ENCODE measurements around the gene SAP25. TPM values are rescaled to one million over a fixed set of nuclear protein-coding genes. Genes with fewer than 3 reads are reported as not detected.
"Not testable (repeated sequence)": the region's sequence is repeated elsewhere in the genome, so short reads cannot be mapped to it uniquely, and the experiment has no call there.

SAP25 gene
- total and polyA plus RNA-seq, 12 donors = 0.67 to 11.3 (median 1.6) TPM; not detected in 4

DNA sequence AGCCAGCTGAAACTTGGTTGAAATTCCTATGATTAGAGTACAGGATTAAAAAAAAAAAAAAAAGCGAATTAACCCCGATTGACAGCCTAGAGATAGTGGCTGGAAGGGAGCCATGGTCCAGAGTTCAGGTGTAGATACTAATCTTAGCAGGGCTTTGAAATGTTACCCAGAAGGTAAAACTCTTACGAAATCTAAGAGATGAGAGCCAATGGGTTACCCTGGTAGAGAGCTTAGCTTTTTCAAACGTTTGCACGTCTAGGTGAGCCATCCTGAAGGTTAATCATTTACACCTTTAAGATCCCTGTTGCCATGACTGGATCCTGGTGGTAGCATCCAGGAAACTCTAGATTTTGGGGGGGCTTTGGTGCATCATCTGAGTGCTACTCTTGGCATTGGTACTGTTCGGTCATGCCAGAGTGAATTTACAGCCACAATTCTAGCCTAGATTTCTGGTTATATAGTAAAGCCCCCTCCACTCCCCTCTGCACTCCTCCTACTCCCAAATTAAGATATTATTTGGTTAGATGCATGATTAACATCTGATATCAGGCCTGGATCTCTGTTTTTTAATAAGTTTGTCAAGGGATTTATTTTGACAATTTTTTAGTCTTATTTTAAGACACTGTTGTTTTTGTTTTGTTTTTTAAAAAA lies 33.5 kb downstream of the SAP25 start:
- H3K27ac ChIP-seq = peak overlapping the region in 4 of 5 donors; percentile 14 to 95 (median 66)

DNA sequence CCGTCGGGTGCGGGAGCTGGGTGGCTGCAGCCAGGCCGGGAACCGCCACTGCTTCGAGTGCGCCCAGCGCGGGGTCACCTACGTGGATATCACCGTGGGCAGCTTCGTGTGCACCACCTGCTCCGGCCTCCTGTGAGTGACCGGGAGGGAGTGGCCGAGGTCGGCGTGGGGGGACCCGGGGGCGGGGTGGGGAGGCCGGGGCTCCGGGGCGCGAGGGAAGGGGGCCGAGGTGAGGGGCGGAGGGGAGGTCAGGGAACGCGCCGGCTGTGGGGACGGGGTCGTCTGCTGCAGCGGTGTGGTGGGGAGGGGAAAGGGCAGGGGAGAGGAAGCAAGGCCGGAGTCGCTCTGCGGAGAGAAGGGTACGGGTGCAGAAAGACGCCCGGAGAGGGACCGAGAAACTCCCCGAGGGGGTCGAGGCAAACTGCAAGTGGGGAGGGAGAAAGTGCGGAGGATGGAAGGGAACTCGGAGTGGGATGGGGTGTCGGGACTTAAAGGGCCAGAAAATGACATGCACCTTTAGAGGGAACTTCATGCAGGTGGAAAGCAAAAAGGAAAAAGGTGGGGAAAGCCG lies 34.2 kb downstream of the SAP25 start:
- DNase-seq = peak in 3 of 7 donors; percentile 23 to 52 (median 46)
- Histone ChIP-seq H3K9me3 (replicated peaks in 1 of 3) (no peaks in the 10 kb centered on the region), H3K36me3 (replicated peaks in 1 of 2) (no peaks in the 10 kb centered on the region), H3K27me3 (no peaks in the 10 kb centered on the region), H3K27ac (peak overlapping the region; percentile 41 to 95 (median 54)), H3K4me1 (replicated peaks in 1 of 2) (peaks cover 41 to 51% of the 10 kb centered on the region in 2 donors), H3K4me3 (peak overlapping the region; percentile 18 to 96 (median 59))
- TF ChIP-seq POLR2A (IDR thresholded peaks at IDR 0.05) = no peak
- TF ChIP-seq, protein P1, sequence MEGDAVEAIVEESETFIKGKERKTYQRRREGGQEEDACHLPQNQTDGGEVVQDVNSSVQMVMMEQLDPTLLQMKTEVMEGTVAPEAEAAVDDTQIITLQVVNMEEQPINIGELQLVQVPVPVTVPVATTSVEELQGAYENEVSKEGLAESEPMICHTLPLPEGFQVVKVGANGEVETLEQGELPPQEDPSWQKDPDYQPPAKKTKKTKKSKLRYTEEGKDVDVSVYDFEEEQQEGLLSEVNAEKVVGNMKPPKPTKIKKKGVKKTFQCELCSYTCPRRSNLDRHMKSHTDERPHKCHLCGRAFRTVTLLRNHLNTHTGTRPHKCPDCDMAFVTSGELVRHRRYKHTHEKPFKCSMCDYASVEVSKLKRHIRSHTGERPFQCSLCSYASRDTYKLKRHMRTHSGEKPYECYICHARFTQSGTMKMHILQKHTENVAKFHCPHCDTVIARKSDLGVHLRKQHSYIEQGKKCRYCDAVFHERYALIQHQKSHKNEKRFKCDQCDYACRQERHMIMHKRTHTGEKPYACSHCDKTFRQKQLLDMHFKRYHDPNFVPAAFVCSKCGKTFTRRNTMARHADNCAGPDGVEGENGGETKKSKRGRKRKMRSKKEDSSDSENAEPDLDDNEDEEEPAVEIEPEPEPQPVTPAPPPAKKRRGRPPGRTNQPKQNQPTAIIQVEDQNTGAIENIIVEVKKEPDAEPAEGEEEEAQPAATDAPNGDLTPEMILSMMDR (IDR thresholded peaks at IDR 0.05) = no peak
- intact Hi-C loops (cut with DNase I) = loop anchor here in 1 of 2 donors (10.0 kb wide), 1 partner anchor 55 kb away; no protein-coding TSS in a partner anchor
- WGBS, 4 donors = 0 to 1% (median 0%) methylated on average over 16 to 44 of the region's 44 CpGs

More for the DNA sequence above, 33.5 kb downstream of the SAP25 start:
- intact Hi-C loops (cut with DNase I) = no loop called here
- no peaks in the 10 kb centered on the region for H3K36me3 ChIP-seq (replicated peaks in 1 of 2)
- H3K4me1 ChIP-seq (replicated peaks in 1 of 2) = peaks cover 46 to 58% of the 10 kb centered on the region in 2 donors
- no peaks in the 10 kb centered on the region for H3K27me3 ChIP-seq
- TF ChIP-seq POLR2A (IDR thresholded peaks at IDR 0.05) = no peak
- TF ChIP-seq, protein P1 (IDR thresholded peaks at IDR 0.05) = no peak
- WGBS, 4 donors = 30 to 36% (median 31%) methylated on average over 6 of the region's 6 CpGs
- H3K4me3 ChIP-seq = peak overlapping the region; percentile 18 to 96 (median 59)
- DNase-seq = no peak
- H3K9me3 ChIP-seq (replicated peaks in 1 of 3) = no peaks in the 10 kb centered on the region

DNA sequence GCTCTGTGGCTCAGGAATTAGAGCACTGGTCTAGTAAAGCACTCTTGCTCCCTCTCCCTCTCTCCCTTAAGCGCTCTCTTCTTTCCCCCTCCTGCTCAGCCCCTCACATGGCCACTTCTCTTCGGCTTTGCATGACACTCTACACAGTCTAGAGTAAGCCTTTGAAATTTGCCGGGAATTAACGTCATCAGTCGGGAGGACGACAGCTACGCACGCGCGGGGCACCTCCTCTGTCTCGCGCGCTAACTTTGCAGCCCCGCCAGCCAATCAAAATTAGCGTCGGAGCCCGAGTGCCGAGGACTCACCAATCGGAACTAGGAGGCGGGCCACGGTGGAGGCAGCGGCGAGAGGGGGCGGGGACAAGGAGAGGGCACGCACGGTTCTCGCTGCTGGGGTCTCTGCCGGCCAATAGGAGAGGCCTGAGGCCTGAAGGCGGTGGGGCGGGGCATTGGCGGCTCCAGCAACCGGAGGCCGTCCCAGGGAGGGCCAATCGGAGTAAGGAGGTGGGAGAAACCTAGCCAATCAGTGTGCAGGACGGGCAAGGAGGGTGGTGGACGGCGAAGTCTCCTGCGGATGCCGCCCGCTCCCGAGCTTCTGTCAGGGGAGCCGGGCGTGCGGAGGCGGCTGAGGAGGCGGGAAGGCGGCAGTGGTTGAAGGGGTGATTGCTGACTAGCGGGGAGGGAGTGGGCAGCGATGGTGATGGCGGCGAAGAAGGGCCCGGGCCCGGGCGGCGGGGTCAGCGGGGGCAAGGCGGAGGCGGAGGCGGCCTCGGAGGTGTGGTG lies 34.9 kb downstream of the SAP25 start, which contains the start of gene AGFG2:
Gene AGFG2, plus strand, starts transcription at position 550 of the 782 bp plus-strand sequence. Its CDS starts 144 bp downstream, at position 694.
- no peaks in the 10 kb centered on the region for H3K9me3 ChIP-seq (replicated peaks in 1 of 3)
- H3K27ac ChIP-seq = peak within 1 kb of the TSS; percentile 41 to 95 (median 54)
- WGBS, 4 donors = 0 to 1% (median 1%) methylated on average over 14 to 60 of the region's 60 CpGs
- DNase-seq = peak; percentile 100
- peak; percentile 81 to 96 for TF ChIP-seq POLR2A (IDR thresholded peaks at IDR 0.05)
- TF ChIP-seq, protein P1 (IDR thresholded peaks at IDR 0.05) = no peak
- H3K27me3 ChIP-seq = no peaks in the 10 kb centered on the region
- H3K36me3 ChIP-seq (replicated peaks in 1 of 2) = no peaks in the 10 kb centered on the region
- H3K4me1 ChIP-seq (replicated peaks in 1 of 2) = peaks cover 34 to 44% of the 10 kb centered on the region in 2 donors
- H3K4me3 ChIP-seq = peak within 1 kb of the TSS; percentile 18 to 96 (median 59)
- intact Hi-C loops (cut with DNase I) = loop anchor here in 1 of 2 donors (10.0 kb wide), 1 partner anchor 56 kb away; no protein-coding TSS in a partner anchor

DNA sequence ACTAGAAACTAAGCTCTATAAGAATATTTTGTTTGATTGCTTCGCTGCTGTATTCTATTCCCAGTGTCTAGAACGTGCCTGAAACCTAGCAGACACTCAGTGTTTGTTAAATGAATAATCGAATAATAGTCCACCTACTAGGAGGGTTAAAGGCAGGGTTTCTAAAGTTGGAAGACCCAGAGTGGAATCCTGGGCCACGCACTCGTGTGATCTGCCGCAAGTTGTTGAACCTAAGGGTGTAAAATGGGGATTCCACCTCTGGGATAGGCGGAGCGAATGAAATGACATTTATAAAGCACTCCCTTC lies 35.4 kb downstream of the SAP25 start:
- H3K9me3 ChIP-seq (replicated peaks in 1 of 3) = no peaks in the 10 kb centered on the region
- TF ChIP-seq POLR2A (IDR thresholded peaks at IDR 0.05) = no peak
- TF ChIP-seq, protein P1 (IDR thresholded peaks at IDR 0.05) = no peak
- no peak overlapping the region for H3K4me3 ChIP-seq
- intact Hi-C loops (cut with DNase I) = loop anchor here in 1 of 2 donors (10.0 kb wide), 1 partner anchor 56 kb away; no protein-coding TSS in a partner anchor
- peak overlapping the region in 4 of 5 donors; percentile 28 to 78 (median 54) for H3K27ac ChIP-seq
- WGBS, 4 donors = 6 to 12% (median 7%) methylated on average over 8 of the region's 8 CpGs
- DNase-seq = no peak
- no peaks in the 10 kb centered on the region for H3K36me3 ChIP-seq (replicated peaks in 1 of 2)
- peaks cover 28 to 39% of the 10 kb centered on the region in 2 donors for H3K4me1 ChIP-seq (replicated peaks in 1 of 2)
- H3K27me3 ChIP-seq = no peaks in the 10 kb centered on the region

DNA sequence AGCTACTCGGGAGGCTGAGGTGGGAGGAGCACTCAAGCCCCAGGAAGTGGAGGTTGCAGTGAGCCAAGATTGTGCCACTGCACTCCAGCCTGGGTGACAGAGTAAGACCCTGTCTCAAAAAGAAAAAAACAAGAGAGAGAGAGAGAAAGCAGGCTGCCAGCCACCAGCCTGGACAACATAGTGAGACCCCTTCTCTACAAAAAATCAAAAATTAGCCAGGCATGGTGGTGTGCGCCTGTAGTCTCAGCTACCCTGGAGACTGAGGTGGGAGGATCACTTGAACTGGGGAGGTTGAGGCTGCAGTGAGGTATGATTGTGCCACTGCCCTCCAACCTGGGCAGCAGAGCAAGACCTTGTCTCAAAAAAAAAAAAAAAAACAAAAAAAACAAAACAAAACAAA lies 37.0 kb downstream of the SAP25 start:
- intact Hi-C loops (cut with DNase I) = loop anchor here in 1 of 2 donors (10.0 kb wide), 1 partner anchor 58 kb away; no protein-coding TSS in a partner anchor
- DNase-seq; H3K4me3 ChIP-seq; H3K9me3 ChIP-seq (replicated peaks in 1 of 3); H3K27ac ChIP-seq; H3K27me3 ChIP-seq; H3K36me3 ChIP-seq (replicated peaks in 1 of 2): not testable (repeated sequence)
- H3K4me1 ChIP-seq (replicated peaks in 1 of 2) = peaks cover 16 to 23% of the 10 kb centered on the region in 2 donors
- WGBS, 4 donors = 84 to 89% (median 86%) methylated on average over 2 of the region's 2 CpGs

DNA sequence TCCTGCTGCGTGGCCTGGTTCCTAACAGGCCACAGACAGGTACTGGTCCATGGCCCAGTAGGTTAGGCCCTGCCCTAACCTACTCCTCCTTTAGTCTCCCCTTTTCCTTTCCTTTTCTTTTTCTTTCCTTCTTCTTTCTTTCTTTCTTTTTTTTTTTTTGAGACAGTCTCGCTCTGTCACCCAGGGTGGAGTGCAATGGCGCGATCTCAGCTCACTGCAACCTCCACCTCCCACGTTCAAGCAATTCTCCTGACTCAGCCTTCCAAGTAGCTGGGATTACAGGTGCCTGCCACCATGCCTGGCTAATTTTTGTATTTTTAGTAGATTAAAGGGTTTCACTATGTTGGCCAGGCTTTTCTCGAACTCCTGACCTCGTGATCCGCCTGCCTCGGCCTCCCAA lies 37.7 kb downstream of the SAP25 start:
- H3K27me3 ChIP-seq; DNase-seq; H3K4me3 ChIP-seq; H3K36me3 ChIP-seq (replicated peaks in 1 of 2); H3K9me3 ChIP-seq (replicated peaks in 1 of 3); H3K27ac ChIP-seq: not testable (repeated sequence)
- 92 to 94% (median 93%) methylated on average over 9 of the region's 9 CpGs for WGBS, 4 donors
- peaks cover 11 to 16% of the 10 kb centered on the region in 2 donors for H3K4me1 ChIP-seq (replicated peaks in 1 of 2)
- intact Hi-C loops (cut with DNase I) = loop anchor here in 1 of 2 donors (10.0 kb wide), 1 partner anchor 59 kb away; no protein-coding TSS in a partner anchor

Data from adrenal gland (tissue), 12 donors.